Thymus (tissue), 11 donors: ENCODE data around the gene GRID1. TPM values are rescaled to one million over a fixed set of nuclear protein-coding genes. Genes with fewer than 3 reads are reported as not detected.

Experiments
- DNase-seq, 9 donors: peaks; one replicate each; pipeline ENCODE4 v3.0.0-alpha.2; 2013; ENCODE audit warnings: low spot score in 9 of 9, low read depth in 6 of 9, missing footprints in 1 of 9
- H3K27ac ChIP-seq, 2 donors: one replicate each; pipeline ENCODE4 v1.5.1; 2013; ENCODE audit warnings: control low read depth in 1 of 2, low read depth in 1 of 2, low read length in 1 of 2, mild to moderate bottlenecking in 1 of 2, moderate library complexity in 1 of 2
- H3K27me3 ChIP-seq, 2 donors: one replicate each; pipeline ENCODE4 v1.5.1; 2013; ENCODE audit warnings: low read length in 1 of 2; ENCODE audit not compliant: control insufficient read depth in 2 of 2, insufficient read depth in 1 of 2
- H3K36me3 ChIP-seq, 2 donors: one replicate each; pipeline ENCODE4 v1.5.1; 2013; ENCODE audit warnings: low read length in 1 of 2, mild to moderate bottlenecking in 1 of 2, moderate library complexity in 1 of 2; ENCODE audit not compliant: control insufficient read depth in 2 of 2, insufficient read depth in 2 of 2
- H3K4me1 ChIP-seq, 2 donors: one replicate each; pipeline ENCODE4 v1.5.1; 2013; ENCODE audit warnings: low read length in 2 of 2; ENCODE audit not compliant: control insufficient read depth in 2 of 2, insufficient read depth in 2 of 2
- H3K4me3 ChIP-seq, 2 donors: one replicate each; pipeline ENCODE4 v1.5.1; 2013; ENCODE audit warnings: low read length in 2 of 2, control low read depth in 1 of 2, mild to moderate bottlenecking in 1 of 2
- H3K9me3 ChIP-seq, 2 donors: one replicate each; pipeline ENCODE4 v1.5.1; 2013; ENCODE audit warnings: low read length in 1 of 2, mild to moderate bottlenecking in 1 of 2; ENCODE audit not compliant: control insufficient read depth in 2 of 2, insufficient read depth in 1 of 2
- WGBS: extraction: QIAGEN DNeasy Blood & Tissue Kit; methylation state at CpG from one replicate; pipeline ENCODE4 v1.1.7; 2013; 5-methylcytosine and 5-hydroxymethylcytosine counted together
- polyA plus RNA-seq: library from polyadenylated mRNA; stranded (reverse); fragments of 200-250 nt; gene quantifications from one replicate; pipeline ENCODE4 v1.2.3, GENCODE V29; 2013
- total RNA-seq: library from RNA; stranded (reverse); fragments of 120-200 nt; gene quantifications from one replicate; pipeline ENCODE4 v1.2.4, GENCODE V29; 2013
- donor health status: healthy.

GRID1 gene
- total and polyA plus RNA-seq, 2 donors: 0.33 to 0.46 TPM

DNA sequence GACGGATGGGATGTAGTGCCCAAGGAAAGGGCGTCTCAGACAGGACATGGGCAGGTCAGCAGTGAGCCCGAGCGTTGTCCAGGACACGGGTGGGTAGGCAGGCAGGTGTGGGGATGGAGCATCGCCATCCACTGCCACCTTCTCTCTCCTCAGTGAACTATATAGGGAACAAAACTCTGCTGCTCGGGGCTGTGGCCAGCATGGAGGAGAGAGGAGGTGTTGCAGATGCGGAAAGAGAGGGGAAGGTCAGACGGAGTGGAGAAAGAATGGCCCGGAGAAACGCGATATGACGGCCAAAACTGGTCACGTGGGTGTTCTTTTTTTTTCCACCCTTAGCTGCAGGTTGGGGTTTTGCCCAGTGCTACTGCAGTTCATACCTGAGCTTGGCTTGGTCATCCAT is 71.2 kb downstream of the GRID1 start:
- DNase-seq: no peak
- Histone ChIP-seq H3K36me3 (no peaks in the 10 kb centered on the region), H3K4me1 (no peaks in the 10 kb centered on the region), H3K9me3 (no peaks in the 10 kb centered on the region), H3K27me3 (no peaks in the 10 kb centered on the region), H3K27ac (no peak overlapping the region), H3K4me3 (no peak overlapping the region)
- WGBS: 92% methylated on average over 14 of the region's 14 CpGs

DNA sequence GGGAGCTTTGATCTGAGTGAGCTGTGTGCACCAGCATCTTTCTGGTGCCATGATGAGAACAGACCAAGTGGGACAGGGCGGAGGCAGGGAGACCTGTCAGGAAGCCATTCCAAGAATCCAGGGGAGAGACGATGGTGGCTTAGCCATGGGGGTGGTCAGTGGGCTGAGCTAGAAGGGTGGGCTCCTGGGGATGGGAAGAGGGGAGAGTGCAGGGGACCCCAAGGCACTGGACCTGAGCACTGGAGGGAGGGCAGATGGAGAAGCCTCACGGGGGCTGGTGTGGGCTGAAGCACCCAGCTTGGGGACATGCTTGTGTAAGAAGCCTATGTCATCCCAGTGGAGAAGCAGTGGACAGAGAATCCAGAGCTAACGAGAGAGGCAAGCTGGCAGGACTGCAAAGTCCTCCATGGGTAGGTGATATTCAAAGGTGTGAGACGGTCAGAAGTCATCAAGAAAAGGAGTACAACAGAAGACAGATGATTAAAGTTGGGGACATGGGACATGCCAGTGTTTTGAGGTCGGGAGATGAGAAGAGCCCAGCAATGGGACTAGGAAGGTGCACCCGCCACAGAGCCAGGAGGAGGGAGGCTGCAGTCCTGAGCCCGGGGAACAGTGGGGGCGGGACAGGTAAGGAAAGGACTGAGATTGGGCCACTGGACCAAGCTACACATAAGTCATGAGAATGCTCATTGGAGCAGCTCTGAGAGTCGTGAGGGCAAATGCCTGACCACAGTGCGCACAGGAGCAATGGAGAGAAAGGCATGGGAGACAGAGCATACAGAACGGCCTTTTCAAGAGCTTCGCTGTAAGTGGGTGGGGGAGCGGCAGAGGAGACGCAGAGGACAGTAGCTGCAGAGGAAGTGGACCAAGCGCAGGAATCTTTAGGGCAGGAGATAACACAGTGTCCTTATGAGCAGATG is 72.0 kb downstream of the GRID1 start:
- no peak overlapping the region for H3K4me3 ChIP-seq
- H3K9me3 ChIP-seq: no peaks in the 10 kb centered on the region
- H3K4me1 ChIP-seq: no peaks in the 10 kb centered on the region
- H3K27ac ChIP-seq: no peak overlapping the region
- no peaks in the 10 kb centered on the region for H3K36me3 ChIP-seq
- no peak for DNase-seq
- WGBS: 88% methylated on average over 16 of the region's 16 CpGs
- no peaks in the 10 kb centered on the region for H3K27me3 ChIP-seq

- Histone ChIP-seq H3K9me3 (no peaks in the 10 kb centered on the region), H3K36me3 (no peaks in the 10 kb centered on the region), H3K27ac (no peak overlapping the region), H3K4me1 (no peaks in the 10 kb centered on the region), H3K27me3 (no peaks in the 10 kb centered on the region), H3K4me3 (no peak overlapping the region)
- WGBS: 55% methylated on average over 2 of the region's 2 CpGs
- DNase-seq: no peak
Measured at GRCh38 chr10:86293396-86293791, 73.2 kb downstream of the GRID1 start.

DNA sequence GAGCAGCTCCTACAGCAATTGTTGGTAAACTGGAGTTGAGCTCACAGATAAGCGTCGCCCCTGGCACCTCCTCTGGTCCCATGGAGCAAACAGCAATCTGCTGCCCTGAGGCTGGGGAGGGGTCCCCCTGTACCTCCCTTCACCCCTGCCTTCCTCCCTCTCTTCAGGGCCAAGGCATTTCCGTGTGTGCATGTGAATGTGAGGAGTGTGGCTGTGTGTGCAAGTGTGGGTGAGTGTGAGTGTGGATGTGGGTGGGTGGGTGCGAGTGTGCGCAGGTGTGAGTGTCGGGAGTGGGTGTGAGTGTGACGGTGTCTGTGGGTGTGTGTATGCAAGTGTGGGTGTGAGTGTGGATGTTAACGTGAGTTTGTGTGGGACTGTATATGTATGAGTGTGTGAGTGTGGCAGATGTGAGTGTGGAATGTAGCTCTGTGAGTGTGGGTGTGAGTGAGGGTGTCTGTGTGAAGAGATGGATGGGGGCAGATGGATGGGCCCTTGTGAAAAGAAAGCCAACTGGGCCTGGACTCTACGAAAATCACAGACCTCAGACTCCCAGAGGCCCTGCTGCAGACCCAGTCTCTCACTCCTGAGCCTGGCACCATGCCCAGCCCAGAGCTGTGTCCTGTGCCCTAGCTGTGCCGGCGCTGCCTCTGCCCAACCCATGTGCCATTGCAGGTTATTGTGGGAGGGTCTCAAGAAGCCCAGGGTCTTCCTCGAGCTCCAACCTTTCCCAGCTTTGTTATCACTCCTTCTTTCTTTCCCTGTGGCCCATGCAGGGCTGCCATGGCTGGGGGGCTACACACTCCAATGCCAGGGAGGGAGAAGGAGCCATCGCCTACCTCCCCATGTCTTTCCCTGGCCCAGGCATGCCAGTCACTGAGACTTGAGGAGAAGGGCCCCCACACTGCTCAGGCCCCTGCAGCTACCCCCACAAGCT is 73.9 kb downstream of the GRID1 start:
- H3K27me3 ChIP-seq: no peaks in the 10 kb centered on the region
- no peak for DNase-seq
- H3K9me3 ChIP-seq: no peaks in the 10 kb centered on the region
- H3K4me3 ChIP-seq: no peak overlapping the region
- H3K36me3 ChIP-seq: no peaks in the 10 kb centered on the region
- no peak overlapping the region for H3K27ac ChIP-seq
- 80% methylated on average over 13 of the region's 13 CpGs for WGBS
- H3K4me1 ChIP-seq: no peaks in the 10 kb centered on the region

DNA sequence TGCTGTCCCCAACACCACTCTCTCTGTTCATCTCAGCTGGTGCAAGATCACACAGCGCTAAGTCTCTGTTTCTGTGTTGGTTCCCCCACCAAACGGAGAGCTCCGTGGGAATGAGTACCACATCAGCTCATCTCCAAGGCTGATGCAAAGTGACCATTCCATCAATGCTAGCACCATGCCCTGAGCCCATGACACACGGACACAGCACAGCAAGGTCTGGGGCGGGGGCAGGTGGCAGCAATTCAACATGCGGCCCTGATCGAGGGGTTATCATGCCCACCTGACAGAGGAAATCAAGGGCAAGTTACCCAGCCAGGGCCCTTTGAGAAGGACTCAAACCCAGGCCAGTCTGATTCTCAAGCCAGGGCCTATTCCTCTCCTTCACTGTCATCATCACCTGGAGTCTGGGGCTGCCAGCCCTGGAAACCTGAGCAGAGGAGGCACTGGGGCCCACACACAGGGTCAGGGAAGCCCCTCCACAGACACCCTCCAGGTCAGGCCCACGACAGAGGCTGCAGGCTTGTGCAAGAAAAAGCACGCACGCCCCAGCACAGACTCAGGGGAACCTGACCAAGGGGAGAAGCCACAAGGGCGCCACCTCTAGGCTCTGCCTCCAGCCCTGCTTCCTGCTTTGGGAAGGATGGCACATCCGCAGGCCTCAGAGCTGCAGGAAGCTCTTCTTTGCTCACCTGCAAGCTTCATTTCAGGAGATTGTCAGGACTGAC is 74.8 kb downstream of the GRID1 start:
- H3K27me3 ChIP-seq: no peaks in the 10 kb centered on the region
- H3K9me3 ChIP-seq: no peaks in the 10 kb centered on the region
- H3K4me1 ChIP-seq: no peaks in the 10 kb centered on the region
- H3K4me3 ChIP-seq: no peak overlapping the region
- no peaks in the 10 kb centered on the region for H3K36me3 ChIP-seq
- DNase-seq: no peak
- WGBS: 75% methylated on average over 12 of the region's 12 CpGs
- no peak overlapping the region for H3K27ac ChIP-seq

- no peak for DNase-seq
- no peak overlapping the region for H3K27ac ChIP-seq
Measured at GRCh38 chr10:86290933-86291615, 75.5 kb downstream of the GRID1 start.

GRCh38 chr10:86289577-86289868 is 77.1 kb downstream of the GRID1 start:
- no peak overlapping the region for H3K4me3 ChIP-seq
- no peaks in the 10 kb centered on the region for H3K36me3 ChIP-seq
- DNase-seq: no peak
- WGBS: 76% methylated on average over 2 of the region's 2 CpGs
- no peaks in the 10 kb centered on the region for H3K4me1 ChIP-seq
- H3K27me3 ChIP-seq: no peaks in the 10 kb centered on the region
- no peaks in the 10 kb centered on the region for H3K9me3 ChIP-seq
- no peak overlapping the region for H3K27ac ChIP-seq

More at GRCh38 chr10:86290933-86291615, 75.5 kb downstream of the GRID1 start:
- no peaks in the 10 kb centered on the region for H3K9me3 ChIP-seq
- WGBS: 81% methylated on average over 9 of the region's 9 CpGs
- no peak overlapping the region for H3K4me3 ChIP-seq
- no peaks in the 10 kb centered on the region for H3K36me3 ChIP-seq
- H3K4me1 ChIP-seq: no peaks in the 10 kb centered on the region
- no peaks in the 10 kb centered on the region for H3K27me3 ChIP-seq

- Histone ChIP-seq H3K27me3 (no peaks in the 10 kb centered on the region), H3K4me1 (no peaks in the 10 kb centered on the region)
Measured at GRCh38 chr10:86288695-86289576, 77.7 kb downstream of the GRID1 start.

More at GRCh38 chr10:86288695-86289576, 77.7 kb downstream of the GRID1 start:
- H3K36me3 ChIP-seq: no peaks in the 10 kb centered on the region
- DNase-seq: no peak
- no peak overlapping the region for H3K4me3 ChIP-seq
- no peak overlapping the region for H3K27ac ChIP-seq
- no peaks in the 10 kb centered on the region for H3K9me3 ChIP-seq
- 97% methylated on average over 10 of the region's 10 CpGs for WGBS
